AG04449 (cell line): ENCODE data around the gene PFKFB2.

Experiments
- CTCF ChIA-PET: fragments of 350-600 bp; formaldehyde crosslinking; extraction: SDS; loops from one replicate; lab custom pipeline; 2021; ENCODE audit warnings: antibody characterized with exemption; lab: Yijun Ruan, JAX
- POLR2A ChIA-PET: fragments of 400-600, 350-600 bp; formaldehyde crosslinking; extraction: SDS; loops from one replicate; lab custom pipeline; 2020; ENCODE audit warnings: antibody characterized with exemption, inconsistent platforms; lab: Yijun Ruan, JAX
- DNase-seq: peaks from one replicate; pipeline ENCODE4 v3.0.0-alpha.2; 2010; ENCODE audit warnings: low read depth, low spot score
- H3K4me3 ChIP-seq: 2 replicates; pipeline ENCODE4 v1.5.1; 2011; ENCODE audit warnings: low read depth, mild to moderate bottlenecking, control low read depth, low read length
- TF ChIP-seq, protein P1 (sequence below): IDR thresholded peaks from one replicate; pipeline ENCODE4 v1.5.1; 2011; ENCODE audit warnings: mild to moderate bottlenecking, moderate library complexity, low read length, control low read depth, inconsistent platforms; ENCODE audit not compliant: insufficient read depth; ENCODE audit errors: missing control alignments

PFKFB2 gene

DNA sequence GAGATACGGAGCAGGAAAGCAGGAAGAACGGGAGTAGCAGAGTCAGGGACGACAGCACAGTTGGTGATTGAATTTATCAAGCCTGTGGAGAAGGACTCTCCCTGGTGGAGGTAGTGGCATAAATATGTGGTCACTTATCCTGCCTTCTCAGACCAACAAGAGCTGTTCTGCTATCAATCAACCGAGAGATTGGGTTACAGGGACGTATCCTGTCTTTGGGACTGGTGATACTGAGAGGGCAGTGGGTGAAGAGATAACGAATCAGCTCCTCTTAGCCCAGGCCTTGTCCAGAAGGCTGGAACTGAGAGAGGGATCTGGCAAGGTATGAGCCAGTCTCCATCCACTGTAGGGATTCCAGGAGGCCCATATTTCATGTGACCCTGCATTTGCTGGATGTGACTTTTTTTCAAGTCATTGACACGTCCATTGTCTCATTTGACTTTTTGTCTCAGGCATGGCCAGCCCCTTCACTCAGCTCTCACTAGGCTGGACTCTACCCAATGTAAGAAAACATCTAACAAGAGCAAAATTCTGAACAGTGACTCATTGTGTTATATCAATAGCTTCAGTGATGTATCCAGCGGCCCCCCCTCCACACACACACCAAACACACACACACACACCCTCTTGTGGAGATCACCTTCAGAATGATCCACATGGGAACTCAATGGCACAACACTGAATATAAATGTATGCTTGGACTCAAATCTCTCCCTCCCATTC lies 31.8 kb upstream of the PFKFB2 start:
- TF ChIP-seq, protein P1, sequence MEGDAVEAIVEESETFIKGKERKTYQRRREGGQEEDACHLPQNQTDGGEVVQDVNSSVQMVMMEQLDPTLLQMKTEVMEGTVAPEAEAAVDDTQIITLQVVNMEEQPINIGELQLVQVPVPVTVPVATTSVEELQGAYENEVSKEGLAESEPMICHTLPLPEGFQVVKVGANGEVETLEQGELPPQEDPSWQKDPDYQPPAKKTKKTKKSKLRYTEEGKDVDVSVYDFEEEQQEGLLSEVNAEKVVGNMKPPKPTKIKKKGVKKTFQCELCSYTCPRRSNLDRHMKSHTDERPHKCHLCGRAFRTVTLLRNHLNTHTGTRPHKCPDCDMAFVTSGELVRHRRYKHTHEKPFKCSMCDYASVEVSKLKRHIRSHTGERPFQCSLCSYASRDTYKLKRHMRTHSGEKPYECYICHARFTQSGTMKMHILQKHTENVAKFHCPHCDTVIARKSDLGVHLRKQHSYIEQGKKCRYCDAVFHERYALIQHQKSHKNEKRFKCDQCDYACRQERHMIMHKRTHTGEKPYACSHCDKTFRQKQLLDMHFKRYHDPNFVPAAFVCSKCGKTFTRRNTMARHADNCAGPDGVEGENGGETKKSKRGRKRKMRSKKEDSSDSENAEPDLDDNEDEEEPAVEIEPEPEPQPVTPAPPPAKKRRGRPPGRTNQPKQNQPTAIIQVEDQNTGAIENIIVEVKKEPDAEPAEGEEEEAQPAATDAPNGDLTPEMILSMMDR, result no peak
- DNase-seq, result no peak
- H3K4me3 ChIP-seq, result no peak overlapping the region
- CTCF ChIA-PET, result interaction anchor here (1.0 to 10.4 kb wide), 3 partner anchors 11 to 29 kb away, joined by 5 to 92 read pairs (median 8); no protein-coding TSS in a partner anchor
- POLR2A ChIA-PET, result no interaction called here

DNA sequence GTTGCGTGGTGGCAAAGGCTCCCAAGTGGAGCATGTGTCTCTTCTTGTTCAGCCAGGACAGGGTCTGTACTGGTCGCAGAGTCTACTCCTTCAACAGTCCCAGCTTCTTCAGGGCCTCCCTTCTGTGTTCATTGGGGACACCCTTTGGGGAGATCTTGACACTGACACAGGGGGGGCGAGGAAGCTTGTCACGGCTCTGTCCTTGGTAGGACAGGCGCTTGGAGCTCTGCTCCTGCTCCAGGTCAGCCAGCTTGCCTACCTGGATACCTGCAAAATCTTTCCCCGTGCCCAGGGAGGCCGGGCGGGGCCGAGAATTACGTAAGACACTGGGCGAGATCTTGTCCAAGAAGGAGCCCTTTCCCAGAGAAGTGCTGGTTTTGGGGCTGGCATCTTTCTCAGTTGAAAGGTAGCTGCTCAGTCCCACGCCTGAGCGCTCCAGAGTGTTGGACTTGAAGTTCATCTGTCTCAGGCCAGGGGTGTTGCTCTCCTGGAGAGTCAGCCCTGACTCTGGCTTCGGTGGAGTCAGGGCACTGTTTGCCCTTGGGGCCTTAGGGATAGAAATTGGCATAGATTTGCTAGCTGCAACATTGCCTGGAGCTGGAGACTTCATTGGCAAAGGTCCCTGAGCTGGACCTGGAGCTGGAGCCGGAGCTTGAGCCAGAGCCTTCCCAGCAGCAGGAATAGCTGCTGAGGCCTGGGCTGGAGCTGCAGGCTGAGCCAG lies 31.0 kb upstream of the PFKFB2 start:
- POLR2A ChIA-PET, result no interaction called here
- DNase-seq, result no peak
- CTCF ChIA-PET, result interaction anchor here (0.8 to 10.4 kb wide), 6 partner anchors 12 to 383 kb away, joined by 3 to 92 read pairs (median 8); no protein-coding TSS in a partner anchor
- H3K4me3 ChIP-seq, result no peak overlapping the region
- TF ChIP-seq, protein P1, result no peak

DNA sequence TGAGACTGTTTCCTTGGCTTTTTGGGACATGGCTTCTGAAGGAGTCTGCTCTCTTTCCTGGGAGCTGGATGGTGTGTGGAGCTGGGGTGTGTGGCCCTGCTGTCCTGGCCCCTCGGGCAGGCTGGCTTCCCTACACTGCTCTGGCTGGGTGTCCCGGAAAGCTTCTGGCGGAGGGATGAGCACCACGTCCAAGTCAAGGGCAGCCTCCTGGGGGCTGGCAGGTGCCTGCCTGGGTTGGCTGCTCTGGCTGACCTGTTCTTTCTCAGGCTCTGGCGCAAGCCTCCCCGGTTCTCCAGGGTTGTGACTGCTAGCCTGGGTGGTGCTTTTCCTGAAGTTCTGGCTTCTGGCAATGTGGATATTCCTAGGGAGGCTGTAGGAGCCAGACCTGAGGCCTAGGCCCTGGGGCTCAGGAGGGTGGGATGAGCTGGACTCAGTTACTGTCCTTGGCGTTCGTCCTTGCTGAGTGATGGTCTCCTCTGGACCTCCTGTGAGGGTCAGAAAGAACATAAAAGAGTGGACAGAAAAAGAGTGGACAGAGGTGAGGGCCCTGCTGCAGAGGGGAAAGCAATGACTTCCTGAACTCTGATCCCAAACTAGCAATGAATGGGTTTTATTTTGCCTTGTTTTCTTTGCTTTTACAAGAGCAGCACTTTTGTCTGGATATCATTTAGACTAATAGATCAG lies 29.9 kb upstream of the PFKFB2 start:
- DNase-seq, result no peak
- CTCF ChIA-PET, result interaction anchor here (1.5 to 10.4 kb wide), 3 partner anchors 17 to 26 kb away, joined by 7 to 92 read pairs (median 9); no protein-coding TSS in a partner anchor
- H3K4me3 ChIP-seq, result no peak overlapping the region
- POLR2A ChIA-PET, result no interaction called here
- TF ChIP-seq, protein P1, result no peak

DNA sequence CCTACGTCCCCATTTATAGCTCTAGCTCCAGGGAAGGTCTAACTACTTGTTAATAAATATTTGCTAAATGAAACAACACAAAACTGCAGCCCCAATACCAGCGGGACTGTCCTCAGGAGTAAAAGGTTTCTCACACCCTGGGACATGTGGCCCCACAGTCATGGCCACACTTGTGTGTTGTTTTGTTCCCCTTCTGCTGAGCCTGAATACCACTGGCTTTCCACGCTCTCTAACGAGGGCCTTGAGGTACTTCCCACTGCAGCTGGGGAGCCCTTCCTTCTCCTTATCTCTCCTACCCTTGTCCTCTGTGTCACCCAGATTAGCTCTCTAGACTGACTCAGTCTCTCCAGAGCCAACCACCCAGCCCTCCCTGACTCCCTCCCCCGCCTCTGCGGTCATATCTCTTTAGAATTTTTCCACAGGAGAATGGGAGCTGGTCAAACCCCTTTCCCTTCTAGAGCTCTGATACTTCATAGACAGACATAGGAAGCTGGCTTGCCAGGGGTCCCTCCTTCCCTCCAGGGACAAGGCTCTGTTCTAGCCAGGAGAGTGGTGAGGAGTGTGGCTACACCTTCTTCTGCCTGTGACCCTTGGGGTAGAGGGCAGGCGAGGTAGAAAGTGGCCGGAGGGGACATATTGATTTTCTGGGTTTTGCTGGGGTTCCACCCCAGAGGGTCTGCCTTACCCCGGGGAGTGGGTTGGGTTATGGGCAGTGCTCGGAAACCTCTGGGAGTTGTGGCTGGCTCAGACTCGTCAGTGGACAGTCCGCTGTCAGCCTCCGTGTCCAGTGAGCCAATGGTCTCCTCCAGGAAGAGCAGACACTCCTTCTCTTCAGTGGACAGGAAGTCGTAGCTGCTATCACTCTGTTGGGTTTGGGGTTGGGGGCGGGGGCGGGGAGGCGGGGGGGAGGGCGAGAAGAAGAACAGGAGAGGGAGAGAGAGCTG lies 28.6 kb upstream of the PFKFB2 start:
- ChIA-PET CTCF (interaction anchor here (0.8 to 10.4 kb wide), 6 partner anchors 9 to 25 kb away, joined by 3 to 92 read pairs (median 6); no protein-coding TSS in a partner anchor), POLR2A (no interaction called here)
- TF ChIP-seq, protein P1, result no peak
- no peak overlapping the region for H3K4me3 ChIP-seq
- DNase-seq, result no peak

DNA sequence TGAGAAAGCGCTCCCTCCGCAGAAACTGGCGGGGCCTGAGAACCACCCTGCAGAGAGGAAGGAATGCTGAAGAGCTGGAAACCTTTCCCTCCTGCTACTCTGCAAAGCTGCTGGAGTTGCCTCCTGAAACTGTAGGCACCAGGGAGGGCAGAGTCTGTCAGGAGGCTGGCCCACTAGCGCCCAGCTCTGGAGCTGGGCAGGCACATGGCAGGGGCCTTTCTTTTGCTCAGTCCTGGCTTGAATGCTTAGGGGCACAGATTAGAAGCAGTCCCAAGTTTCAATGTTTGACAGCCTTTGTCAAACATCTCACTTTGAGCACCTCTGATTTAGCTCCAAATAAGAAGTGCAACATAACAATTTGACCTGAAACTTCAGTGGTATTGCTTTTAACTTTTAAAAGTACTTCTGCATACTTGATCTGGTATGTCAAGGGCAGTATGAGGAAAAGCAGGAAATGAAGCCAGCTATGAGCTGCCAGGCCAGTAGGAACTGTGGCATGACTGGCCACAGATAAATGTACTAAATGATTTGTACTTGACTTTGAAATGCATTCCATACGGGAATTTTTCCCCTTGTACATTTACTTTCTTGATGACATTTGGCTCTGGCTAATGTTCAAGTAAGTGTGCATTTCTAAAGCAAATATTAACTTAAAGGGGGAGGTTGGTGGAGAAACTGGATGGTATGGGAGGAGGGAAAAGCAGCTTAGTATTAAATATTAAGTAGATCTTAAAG lies 27.8 kb upstream of the PFKFB2 start:
- no peak overlapping the region for H3K4me3 ChIP-seq
- CTCF ChIA-PET, result interaction anchor here (0.8 to 10.4 kb wide), 5 partner anchors 10 to 24 kb away, joined by 4 to 92 read pairs (median 6); no protein-coding TSS in a partner anchor
- POLR2A ChIA-PET, result no interaction called here
- no peak for DNase-seq
- TF ChIP-seq, protein P1, result no peak
